GM18951 (cell line): ENCODE data around the gene UNC119B.

ENCODE experiments used
- POLR2A ChIP-seq: IDR thresholded peaks from 4 replicates; pipeline ENCODE4 v1.6.1; 2011; ENCODE audit warnings: mild to moderate bottlenecking; ENCODE audit not compliant: insufficient read length, insufficient read depth; ENCODE audit errors: extremely low read depth
- in situ Hi-C: fragments of 300-500 bp; cut with MboI; formaldehyde crosslinking; loops from one replicate; pipeline ENCODE4 v1.12.0; 2022; ENCODE audit warnings: low sequenced_read_pairs, mixed read lengths, inconsistent platforms; ENCODE audit not compliant: unreplicated experiment

UNC119B gene

GRCh38 chr12:120678572-120678971, 31.7 kb upstream of the UNC119B start:
- TF ChIP-seq POLR2A: no peak
- in situ Hi-C loops: no loop called here

GRCh38 chr12:120680165-120680738, 30.0 kb upstream of the UNC119B start:
- TF ChIP-seq POLR2A: no peak
- in situ Hi-C loops: no loop called here

GRCh38 chr12:120684523-120684932, 25.7 kb upstream of the UNC119B start:
- TF ChIP-seq POLR2A: peak; percentile 15
- in situ Hi-C loops: no loop called here

- no peak for TF ChIP-seq POLR2A
- in situ Hi-C loops: no loop called here
Measured at GRCh38 chr12:120685522-120685921, 24.7 kb upstream of the UNC119B start.

- TF ChIP-seq POLR2A: peak; percentile 82
- in situ Hi-C loops: no loop called here
Measured at GRCh38 chr12:120686151-120686689, 24.0 kb upstream of the UNC119B start.

GRCh38 chr12:120686690-120687577, 23.3 kb upstream of the UNC119B start, which contains the start of gene MLEC:
MLEC (plus strand) TSS chr12:120687149; CDS start chr12:120687297, 148 bp downstream.
- in situ Hi-C loops: no loop called here
- TF ChIP-seq POLR2A: peak; percentile 88

GRCh38 chr12:120687578-120688289, 22.5 kb upstream of the UNC119B start:
- peak; percentile 19 for TF ChIP-seq POLR2A
- in situ Hi-C loops: no loop called here

GRCh38 chr12:120688527-120689071, 21.7 kb upstream of the UNC119B start:
- in situ Hi-C loops: no loop called here
- no peak for TF ChIP-seq POLR2A

GRCh38 chr12:120689397-120690082, 20.7 kb upstream of the UNC119B start:
- in situ Hi-C loops: no loop called here

GRCh38 chr12:120690083-120690450, 20.2 kb upstream of the UNC119B start:
- TF ChIP-seq POLR2A: no peak
- in situ Hi-C loops: no loop called here

More at GRCh38 chr12:120689397-120690082, 20.7 kb upstream of the UNC119B start:
- TF ChIP-seq POLR2A: no peak

- in situ Hi-C loops: no loop called here
- TF ChIP-seq POLR2A: no peak
Measured at GRCh38 chr12:120690978-120691377, 19.3 kb upstream of the UNC119B start.

- TF ChIP-seq POLR2A: no peak
- in situ Hi-C loops: no loop called here
Measured at GRCh38 chr12:120692524-120693033, 17.7 kb upstream of the UNC119B start.

- no peak for TF ChIP-seq POLR2A
- in situ Hi-C loops: no loop called here
Measured at GRCh38 chr12:120693848-120694247, 16.4 kb upstream of the UNC119B start.

GRCh38 chr12:120696626-120697025, 13.6 kb upstream of the UNC119B start:
- TF ChIP-seq POLR2A: no peak
- in situ Hi-C loops: no loop called here
